AG04450 (cell line): ENCODE data around the gene FBXL2. TPM values are rescaled to one million over a fixed set of nuclear protein-coding genes. Genes with fewer than 3 reads are reported as not detected.

ENCODE experiments used
- CTCF ChIA-PET: fragments of 300-600, 350-600 bp; formaldehyde crosslinking; extraction: SDS; loops from one replicate; lab custom pipeline; 2022; ENCODE audit warnings: antibody characterized with exemption, inconsistent platforms; lab: Charles Lee
- POLR2A ChIA-PET: fragments of 350-600 bp; formaldehyde crosslinking; extraction: SDS; loops from one replicate; lab custom pipeline; 2021; ENCODE audit warnings: antibody characterized with exemption, inconsistent platforms; lab: Yijun Ruan, JAX
- DNase-seq: peaks from one replicate; pipeline ENCODE4 v3.0.0-alpha.2; 2011; ENCODE audit warnings: low read depth, low spot score
- H3K27ac ChIP-seq: one replicate; pipeline ENCODE4 v1.5.1; 2012; ENCODE audit warnings: low read depth, low read length, control low read depth
- H3K27me3 ChIP-seq: one replicate; pipeline ENCODE4 v1.6.0; 2012; ENCODE audit warnings: low read length; ENCODE audit not compliant: control insufficient read depth, insufficient read depth
- H3K4me3 ChIP-seq: 2 replicates; pipeline ENCODE4 v1.5.1; 2011; ENCODE audit warnings: mild to moderate bottlenecking, low read depth, low read length, control low read depth
- H3K9me3 ChIP-seq: 2 replicates; pipeline ENCODE4 v1.5.1; 2012; ENCODE audit warnings: low read length; ENCODE audit not compliant: control insufficient read depth, insufficient read depth
- CTCF ChIP-seq: IDR thresholded peaks from 2 replicates; pipeline ENCODE4 v1.5.1; 2011; ENCODE audit warnings: low read depth, low read length, control low read depth, inconsistent platforms
- polyA plus RNA-seq: library from polyadenylated mRNA; depleted of rRNA; stranded (reverse); fragments of >200 nt; gene quantifications from 2 replicates; pipeline ENCODE4 v1.2.3, GENCODE V29; 2011; rRNA removed
- small RNA-seq: library from RNA; depleted of rRNA; stranded (forward); fragments of <200 nt; gene quantifications from one replicate; pipeline ENCODE3, GENCODE V24; 2012; ENCODE audit warnings: low read depth; ENCODE audit not compliant: insufficient read length

The FBXL2 gene
- polyA plus RNA-seq, 1 experiment, result 14.4 TPM

- no peaks in the 10 kb centered on the region for H3K27me3 ChIP-seq
- no peak overlapping the region for H3K4me3 ChIP-seq
- DNase-seq, result no peak
- CTCF ChIA-PET, result interaction anchor here (0.6 to 0.8 kb wide), 2 partner anchors 9 to 29 kb away, joined by 3 read pairs; no protein-coding TSS in a partner anchor
- no peaks in the 10 kb centered on the region for H3K9me3 ChIP-seq
- TF ChIP-seq CTCF, result no peak
- H3K27ac ChIP-seq, result no peak overlapping the region
- POLR2A ChIA-PET, result no interaction called here
Measured at GRCh38 chr3:33430061-33430460, 152.8 kb downstream of the FBXL2 start.

DNA sequence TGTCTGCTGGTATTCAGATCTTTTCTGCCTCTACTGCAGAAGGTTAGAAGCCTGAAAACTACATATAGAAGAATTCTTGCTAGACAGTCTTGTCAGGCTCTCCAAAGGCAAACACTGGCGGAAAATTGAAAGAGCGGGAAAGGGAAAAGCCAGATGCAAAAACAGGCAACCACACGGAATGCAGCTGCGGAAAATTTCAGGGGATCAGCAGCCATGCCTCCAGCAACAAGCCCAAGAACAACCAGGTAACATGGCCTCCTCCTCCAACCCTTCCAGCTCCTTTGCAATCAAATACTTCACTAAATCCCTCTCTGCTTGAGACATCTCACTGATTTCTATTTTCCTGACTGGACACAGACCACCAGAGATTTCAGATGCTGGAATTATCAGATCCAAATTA lies 153.3 kb downstream of the FBXL2 start:
- no peak for TF ChIP-seq CTCF
- H3K4me3 ChIP-seq, result no peak overlapping the region
- H3K27ac ChIP-seq, result no peak overlapping the region
- CTCF ChIA-PET, result interaction anchor here (0.6 kb wide), 1 partner anchor 29 kb away, joined by 3 read pairs; no protein-coding TSS in a partner anchor
- no peak for DNase-seq
- H3K9me3 ChIP-seq, result no peaks in the 10 kb centered on the region
- H3K27me3 ChIP-seq, result no peaks in the 10 kb centered on the region
- POLR2A ChIA-PET, result no interaction called here

DNA sequence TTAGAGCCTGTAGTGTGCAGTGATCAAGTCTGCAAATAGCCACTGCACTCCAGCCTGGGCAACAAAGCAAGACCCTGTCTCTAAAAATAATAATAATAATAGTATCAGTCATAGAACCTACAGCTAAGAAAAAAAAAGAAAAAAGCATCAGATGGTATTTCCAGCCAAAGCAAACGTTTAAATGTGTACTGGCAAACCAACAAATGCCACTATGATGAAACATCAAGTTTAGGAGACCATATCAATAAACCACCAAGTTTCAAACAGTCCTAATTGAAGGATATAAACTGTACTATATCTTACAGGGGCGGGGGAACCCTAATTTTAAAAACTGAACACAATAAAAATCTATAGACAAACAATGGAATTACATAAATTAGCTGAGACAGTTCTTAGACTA lies 156.6 kb downstream of the FBXL2 start:
- POLR2A ChIA-PET, result interaction anchor here (0.7 kb wide), 2 partner anchors 170 to 318 kb away, joined by 8 to 10 read pairs; no protein-coding TSS in a partner anchor
- CTCF ChIA-PET, result interaction anchor here (0.7 to 1.6 kb wide), 2 partner anchors 8 to 61 kb away, joined by 4 to 6 read pairs; no protein-coding TSS in a partner anchor
- no peak overlapping the region for H3K27ac ChIP-seq
- DNase-seq, result no peak
- H3K27me3 ChIP-seq, result no peaks in the 10 kb centered on the region
- H3K9me3 ChIP-seq, result no peaks in the 10 kb centered on the region
- no peak overlapping the region for H3K4me3 ChIP-seq
- TF ChIP-seq CTCF, result no peak

Small RNA genes lying within 50 kb of the gene (small RNA-seq; reads per million reads assigned to genes)
- gene RNU7-110P, result not detected

Other genes with a start within 250 kb of the FBXL2 start
- 100 and 101 TPM in 2 replicates for gene GLB1, start 180.3 kb upstream of the FBXL2 start, polyA plus RNA-seq
- 2.6 and 2.8 TPM in 2 replicates for gene TMPPE, start 180.3 kb upstream of the FBXL2 start, polyA plus RNA-seq
- gene CRTAP, start 163.4 kb upstream of the FBXL2 start, polyA plus RNA-seq, result 314 and 338 TPM in 2 replicates
- gene SUSD5, start 58.6 kb upstream of the FBXL2 start, polyA plus RNA-seq, result 1.8 TPM in 2 replicates
- gene UBP1, start 163.0 kb downstream of the FBXL2 start, polyA plus RNA-seq, result 83.1 and 104 TPM in 2 replicates